Neural progenitor cell (in vitro differentiated cells): Measurements from ENCODE around the gene SAMD10.

Source experiments
- EZH2 ChIP-seq: fragments of 200-600 bp; sonication (generic); IDR thresholded peaks from 2 replicates; pipeline ENCODE4 v1.6.1; 2017; ENCODE audit warnings: antibody characterized with exemption, mild to moderate bottlenecking, moderate library complexity
- EZH2phosphoT487 ChIP-seq: fragments of 200-600 bp; sonication (generic); IDR thresholded peaks from 2 replicates; pipeline ENCODE4 v1.6.1; 2017; ENCODE audit warnings: antibody characterized with exemption
- TF ChIP-seq, protein P1 (sequence below): fragments of 200-600 bp; sonication (generic); IDR thresholded peaks from 2 replicates; pipeline ENCODE4 v1.5.1; 2017; ENCODE audit warnings: antibody characterized with exemption, mild to moderate bottlenecking

DNA sequence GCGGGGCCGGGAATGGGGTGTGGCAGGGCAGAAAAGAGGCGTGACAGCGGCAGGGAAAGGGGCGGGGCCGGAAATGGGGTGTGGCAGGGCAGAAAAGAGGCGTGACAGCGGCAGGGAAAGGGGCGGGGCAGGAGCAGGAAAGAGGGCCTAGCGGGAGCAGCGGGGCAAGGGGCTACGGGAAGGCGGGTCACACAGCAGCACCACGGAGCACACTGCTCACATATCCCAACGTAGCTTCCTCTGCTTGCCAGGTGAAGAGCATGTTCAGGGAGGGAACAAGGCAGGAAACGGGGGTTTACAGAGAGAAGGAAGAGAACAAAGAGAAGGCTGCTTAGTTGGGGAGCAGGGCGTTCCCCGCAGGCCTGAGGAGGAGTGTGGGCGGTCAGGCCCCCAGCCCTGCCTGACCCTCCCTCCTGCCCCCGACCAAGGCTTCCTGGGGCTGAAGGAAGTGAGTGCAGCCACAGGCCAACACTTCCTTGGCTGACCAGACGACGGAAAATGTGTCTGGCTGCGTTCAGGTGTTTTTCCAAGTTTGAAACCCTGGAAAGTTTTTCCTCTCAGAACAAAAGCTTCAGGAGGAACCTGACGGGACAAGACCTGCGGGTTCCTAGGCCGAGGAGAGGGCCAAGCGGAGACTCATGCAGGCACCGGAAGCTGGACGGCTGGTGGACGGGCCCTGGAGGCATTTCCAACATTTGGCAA, 37.0 kb downstream of the SAMD10 start:
- TF ChIP-seq, protein P1, sequence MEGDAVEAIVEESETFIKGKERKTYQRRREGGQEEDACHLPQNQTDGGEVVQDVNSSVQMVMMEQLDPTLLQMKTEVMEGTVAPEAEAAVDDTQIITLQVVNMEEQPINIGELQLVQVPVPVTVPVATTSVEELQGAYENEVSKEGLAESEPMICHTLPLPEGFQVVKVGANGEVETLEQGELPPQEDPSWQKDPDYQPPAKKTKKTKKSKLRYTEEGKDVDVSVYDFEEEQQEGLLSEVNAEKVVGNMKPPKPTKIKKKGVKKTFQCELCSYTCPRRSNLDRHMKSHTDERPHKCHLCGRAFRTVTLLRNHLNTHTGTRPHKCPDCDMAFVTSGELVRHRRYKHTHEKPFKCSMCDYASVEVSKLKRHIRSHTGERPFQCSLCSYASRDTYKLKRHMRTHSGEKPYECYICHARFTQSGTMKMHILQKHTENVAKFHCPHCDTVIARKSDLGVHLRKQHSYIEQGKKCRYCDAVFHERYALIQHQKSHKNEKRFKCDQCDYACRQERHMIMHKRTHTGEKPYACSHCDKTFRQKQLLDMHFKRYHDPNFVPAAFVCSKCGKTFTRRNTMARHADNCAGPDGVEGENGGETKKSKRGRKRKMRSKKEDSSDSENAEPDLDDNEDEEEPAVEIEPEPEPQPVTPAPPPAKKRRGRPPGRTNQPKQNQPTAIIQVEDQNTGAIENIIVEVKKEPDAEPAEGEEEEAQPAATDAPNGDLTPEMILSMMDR = no peak
- TF ChIP-seq EZH2 = no peak
- no peak for TF ChIP-seq EZH2phosphoT487
